Jurkat, Clone E6-1 (cell line): ENCODE measurements around the gene ABCB11.

ENCODE experiments used
- DNase-seq: peaks from one replicate; pipeline ENCODE4 v3.0.0-alpha.2; 2011; ENCODE audit warnings: low read depth, low spot score
- H3K4me3 ChIP-seq: 2 replicates; pipeline ENCODE4 v1.5.1; 2011; ENCODE audit warnings: mild to moderate bottlenecking, low read length, control low read depth, moderate library complexity

The ABCB11 gene

GRCh38 chr2:169047256-169048250 is 16.4 kb upstream of the ABCB11 start:
- DNase-seq = no peak
- H3K4me3 ChIP-seq = no peak overlapping the region

GRCh38 chr2:169046440-169047151 is 15.5 kb upstream of the ABCB11 start:
- DNase-seq = no peak
- no peak overlapping the region for H3K4me3 ChIP-seq

GRCh38 chr2:169042856-169043255 is 11.7 kb upstream of the ABCB11 start:
- H3K4me3 ChIP-seq = no peak overlapping the region
- no peak for DNase-seq

GRCh38 chr2:169041594-169041993 is 10.5 kb upstream of the ABCB11 start:
- no peak for DNase-seq

GRCh38 chr2:169039702-169040101 is 8.6 kb upstream of the ABCB11 start:
- H3K4me3 ChIP-seq = no peak overlapping the region
- no peak for DNase-seq

More at GRCh38 chr2:169041594-169041993, 10.5 kb upstream of the ABCB11 start:
- H3K4me3 ChIP-seq = no peak overlapping the region

GRCh38 chr2:169038338-169038757 is 7.2 kb upstream of the ABCB11 start:
- no peak for DNase-seq

GRCh38 chr2:169036736-169037440 is 5.8 kb upstream of the ABCB11 start:
- no peak for DNase-seq
- H3K4me3 ChIP-seq = no peak overlapping the region

More at GRCh38 chr2:169038338-169038757, 7.2 kb upstream of the ABCB11 start:
- no peak overlapping the region for H3K4me3 ChIP-seq

- no peak for DNase-seq
- H3K4me3 ChIP-seq = no peak overlapping the region
Measured at GRCh38 chr2:169035887-169036286, 4.8 kb upstream of the ABCB11 start.

GRCh38 chr2:169034984-169035544 is 3.9 kb upstream of the ABCB11 start:
- H3K4me3 ChIP-seq = no peak overlapping the region
- DNase-seq = no peak

GRCh38 chr2:169034256-169034655 is 3.1 kb upstream of the ABCB11 start:
- DNase-seq = peak; percentile 15
- H3K4me3 ChIP-seq = no peak overlapping the region

- DNase-seq = no peak
Measured at GRCh38 chr2:169029341-169029740, 1.8 kb downstream of the ABCB11 start.

GRCh38 chr2:169027234-169027633 is 3.9 kb downstream of the ABCB11 start:
- H3K4me3 ChIP-seq = no peak overlapping the region
- DNase-seq = no peak

More at GRCh38 chr2:169029341-169029740, 1.8 kb downstream of the ABCB11 start:
- H3K4me3 ChIP-seq = no peak overlapping the region

- DNase-seq = no peak
- no peak overlapping the region for H3K4me3 ChIP-seq
Measured at GRCh38 chr2:169026056-169026455, 5.1 kb downstream of the ABCB11 start.

GRCh38 chr2:169023161-169023560 is 8.0 kb downstream of the ABCB11 start:
- DNase-seq = no peak
- no peak overlapping the region for H3K4me3 ChIP-seq

GRCh38 chr2:169018390-169018789 is 12.7 kb downstream of the ABCB11 start:
- DNase-seq = no peak
- no peak overlapping the region for H3K4me3 ChIP-seq

GRCh38 chr2:169015943-169016342 is 15.2 kb downstream of the ABCB11 start:
- DNase-seq = no peak
- H3K4me3 ChIP-seq = no peak overlapping the region

- DNase-seq = no peak
Measured at GRCh38 chr2:169014780-169015179, 16.3 kb downstream of the ABCB11 start.

GRCh38 chr2:169013628-169014026 is 17.5 kb downstream of the ABCB11 start:
- no peak overlapping the region for H3K4me3 ChIP-seq
- no peak for DNase-seq

More at GRCh38 chr2:169014780-169015179, 16.3 kb downstream of the ABCB11 start:
- no peak overlapping the region for H3K4me3 ChIP-seq
